ENCODE data around the gene WNT7A. TPM values are rescaled to one million over a fixed set of nuclear protein-coding genes. Genes with fewer than 3 reads are reported as not detected.

WNT7A gene
- polyA plus RNA-seq, 1 of the 3 experiments (the other 2 are of a cell fraction): not detected

- no peaks in the 10 kb centered on the region for H3K4me1 ChIP-seq (ENCODE audit: control insufficient read depth in 1 of 2, insufficient read depth in 2 of 2, low read depth in 1 of 2, low read length in 1 of 2)
- WGBS (ENCODE audit: low lambda C conversion rate): 52% methylated on average over 3 of the region's 4 CpGs
- H3K9ac ChIP-seq: no peak overlapping the region
- TF ChIP-seq IRF3 (IDR thresholded peaks at IDR 0.05; ENCODE audit: low read depth, low read length) (no peak), TEAD4 (IDR thresholded peaks at IDR 0.05; ENCODE audit: borderline replicate concordance, insufficient read depth) (no peak), USF1 (IDR thresholded peaks at IDR 0.05; ENCODE audit: borderline replicate concordance, low read depth) (no peak), SIN3A (IDR thresholded peaks at IDR 0.05; ENCODE audit: borderline replicate concordance, low read depth, low read length) (no peak), YY1 (IDR thresholded peaks at IDR 0.05; ENCODE audit: low read depth) (no peak), REST (IDR thresholded peaks at IDR 0.05; ENCODE audit: low read depth, low read length) (no peak), TCF12 (IDR thresholded peaks at IDR 0.05) (no peak), ZBTB33 (IDR thresholded peaks at IDR 0.05; ENCODE audit: borderline replicate concordance, low read depth) (no peak), SMC3 (IDR thresholded peaks at IDR 0.05; ENCODE audit: low read depth, low read length) (no peak), PBX3 (IDR thresholded peaks at IDR 0.05) (no peak)
- H3F3A ChIP-seq (replicated peaks; ENCODE audit: insufficient read depth): no peaks in the 10 kb centered on the region
- H3K27ac ChIP-seq (ENCODE audit: low read depth in 2 of 2, low read length in 1 of 2): no peak overlapping the region
- POLR2A ChIA-PET: no interaction called here
- no peak for DNase-seq
- H3K79me2 ChIP-seq (ENCODE audit: insufficient read depth): no peaks in the 10 kb centered on the region
- no peaks in the 10 kb centered on the region for H3K27me3 ChIP-seq (ENCODE audit: insufficient read depth)
- H3K36me3 ChIP-seq (replicated peaks in 1 of 2; ENCODE audit: control insufficient read depth in 1 of 2, insufficient read depth in 2 of 2, low read length in 1 of 2): no peaks in the 10 kb centered on the region
- H3K9me2 ChIP-seq: no peaks in the 10 kb centered on the region
- CTCF ChIA-PET: no interaction called here
- H3K9me3 ChIP-seq: no peaks in the 10 kb centered on the region
- no peak overlapping the region for H2AFZ ChIP-seq (ENCODE audit: low read depth)
- H3K4me3 ChIP-seq (ENCODE audit: low read depth in 2 of 2, low read length in 1 of 2): no peak overlapping the region
- no peak overlapping the region for H3K4me2 ChIP-seq
- H4K20me1 ChIP-seq (ENCODE audit: insufficient read depth): no peaks in the 10 kb centered on the region
These were observed 27.2 kb downstream of the WNT7A start for GRCh38 chr3:13852638-13853009.

Data from SK-N-SH (cell line).